Progenitor cell of endocrine pancreas (in vitro differentiated cells): ENCODE results near the gene EDIL3. TPM values are rescaled to one million over a fixed set of nuclear protein-coding genes. Genes with fewer than 3 reads are reported as not detected.

Experiments
- DNase-seq: peaks from one replicate; pipeline ENCODE4 v3.0.0; 2021; ENCODE audit warnings: low spot score; ENCODE audit not compliant: unreplicated experiment
- H3K27ac Mint-ChIP-seq: 2 replicates; pipeline ENCODE4 v1.8.0; 2021; ENCODE audit warnings: mild to moderate bottlenecking, moderate library complexity, mixed read lengths
- H3K27me3 Mint-ChIP-seq: 2 replicates; pipeline ENCODE4 v1.8.0; 2021; ENCODE audit warnings: mixed read lengths
- H3K36me3 Mint-ChIP-seq: 2 replicates; pipeline ENCODE4 v1.8.0; 2022; ENCODE audit warnings: mixed read lengths; ENCODE audit not compliant: insufficient read depth
- H3K4me1 Mint-ChIP-seq: 2 replicates; pipeline ENCODE4 v1.8.0; 2021; ENCODE audit warnings: low read depth, mixed read lengths
- H3K4me3 Mint-ChIP-seq: 2 replicates; pipeline ENCODE4 v1.8.0; 2021; ENCODE audit warnings: low read depth, mild to moderate bottlenecking, moderate library complexity, mixed read lengths
- H3K9me3 Mint-ChIP-seq: 2 replicates; pipeline ENCODE4 v1.8.0; 2021; ENCODE audit warnings: low read depth, mixed read lengths
- total RNA-seq: library from RNA; stranded (reverse); gene quantifications from 2 replicates; pipeline ENCODE4 v1.2.1, GENCODE V29; 2021
- TF ChIP-seq, protein P1 (sequence below): fragments of 200-600 bp; sonication (generic); IDR thresholded peaks from one replicate; pipeline ENCODE4 v1.5.0; 2021; ENCODE audit warnings: antibody characterized with exemption, mild to moderate bottlenecking; ENCODE audit not compliant: unreplicated experiment

The EDIL3 gene
- total RNA-seq, 1 donor from 2014 or later, result 4.8 TPM

- Mint-ChIP-seq H3K36me3 (no peaks in the 10 kb centered on the region), H3K27ac (no peak overlapping the region), H3K4me3 (no peak overlapping the region), H3K27me3 (peaks cover 32% of the 10 kb centered on the region), H3K9me3 (no peaks in the 10 kb centered on the region), H3K4me1 (peaks cover 6% of the 10 kb centered on the region)
- TF ChIP-seq, protein P1, sequence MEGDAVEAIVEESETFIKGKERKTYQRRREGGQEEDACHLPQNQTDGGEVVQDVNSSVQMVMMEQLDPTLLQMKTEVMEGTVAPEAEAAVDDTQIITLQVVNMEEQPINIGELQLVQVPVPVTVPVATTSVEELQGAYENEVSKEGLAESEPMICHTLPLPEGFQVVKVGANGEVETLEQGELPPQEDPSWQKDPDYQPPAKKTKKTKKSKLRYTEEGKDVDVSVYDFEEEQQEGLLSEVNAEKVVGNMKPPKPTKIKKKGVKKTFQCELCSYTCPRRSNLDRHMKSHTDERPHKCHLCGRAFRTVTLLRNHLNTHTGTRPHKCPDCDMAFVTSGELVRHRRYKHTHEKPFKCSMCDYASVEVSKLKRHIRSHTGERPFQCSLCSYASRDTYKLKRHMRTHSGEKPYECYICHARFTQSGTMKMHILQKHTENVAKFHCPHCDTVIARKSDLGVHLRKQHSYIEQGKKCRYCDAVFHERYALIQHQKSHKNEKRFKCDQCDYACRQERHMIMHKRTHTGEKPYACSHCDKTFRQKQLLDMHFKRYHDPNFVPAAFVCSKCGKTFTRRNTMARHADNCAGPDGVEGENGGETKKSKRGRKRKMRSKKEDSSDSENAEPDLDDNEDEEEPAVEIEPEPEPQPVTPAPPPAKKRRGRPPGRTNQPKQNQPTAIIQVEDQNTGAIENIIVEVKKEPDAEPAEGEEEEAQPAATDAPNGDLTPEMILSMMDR, result no peak
- DNase-seq, result no peak
Measured at GRCh38 chr5:84125216-84125615, 259.5 kb downstream of the EDIL3 start.

DNA sequence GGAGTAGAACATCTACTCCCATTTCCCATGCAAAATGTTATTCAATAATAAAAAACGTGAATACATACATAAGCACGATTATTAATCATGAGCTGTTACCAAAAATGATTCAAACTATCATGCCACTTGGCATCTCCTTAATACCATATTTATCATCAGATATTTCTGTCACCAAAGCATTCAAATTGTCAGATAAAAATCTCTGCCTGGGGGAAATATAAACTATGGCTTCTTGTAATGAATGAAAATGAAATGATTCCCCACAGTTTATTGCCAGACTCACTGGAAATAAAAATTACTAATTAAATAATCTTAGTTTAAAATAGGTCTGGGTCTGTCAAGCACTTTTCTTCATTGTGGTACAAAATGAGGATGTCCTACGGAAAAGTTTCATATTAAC is 265.4 kb downstream of the EDIL3 start:
- peaks cover 4% of the 10 kb centered on the region for H3K4me1 Mint-ChIP-seq
- H3K27me3 Mint-ChIP-seq, result peaks cover 9% of the 10 kb centered on the region
- H3K36me3 Mint-ChIP-seq, result no peaks in the 10 kb centered on the region
- DNase-seq, result no peak
- no peak overlapping the region for H3K4me3 Mint-ChIP-seq
- TF ChIP-seq, protein P1, result no peak
- H3K27ac Mint-ChIP-seq, result no peak overlapping the region
- H3K9me3 Mint-ChIP-seq, result no peaks in the 10 kb centered on the region

GRCh38 chr5:84118551-84118950 is 266.1 kb downstream of the EDIL3 start:
- H3K4me3 Mint-ChIP-seq, result no peak overlapping the region
- H3K27me3 Mint-ChIP-seq, result peaks cover 9% of the 10 kb centered on the region
- H3K9me3 Mint-ChIP-seq, result no peaks in the 10 kb centered on the region
- TF ChIP-seq, protein P1, result no peak
- no peak for DNase-seq
- peaks cover 2% of the 10 kb centered on the region for H3K4me1 Mint-ChIP-seq
- no peak overlapping the region for H3K27ac Mint-ChIP-seq
- H3K36me3 Mint-ChIP-seq, result no peaks in the 10 kb centered on the region

- H3K4me3 Mint-ChIP-seq, result no peak overlapping the region
- H3K4me1 Mint-ChIP-seq, result no peaks in the 10 kb centered on the region
- H3K27me3 Mint-ChIP-seq, result no peaks in the 10 kb centered on the region
- TF ChIP-seq, protein P1, result no peak
- H3K9me3 Mint-ChIP-seq, result no peaks in the 10 kb centered on the region
- no peak for DNase-seq
- no peaks in the 10 kb centered on the region for H3K36me3 Mint-ChIP-seq
- H3K27ac Mint-ChIP-seq, result no peak overlapping the region
Measured at GRCh38 chr5:84115727-84116126, 269.0 kb downstream of the EDIL3 start.

DNA sequence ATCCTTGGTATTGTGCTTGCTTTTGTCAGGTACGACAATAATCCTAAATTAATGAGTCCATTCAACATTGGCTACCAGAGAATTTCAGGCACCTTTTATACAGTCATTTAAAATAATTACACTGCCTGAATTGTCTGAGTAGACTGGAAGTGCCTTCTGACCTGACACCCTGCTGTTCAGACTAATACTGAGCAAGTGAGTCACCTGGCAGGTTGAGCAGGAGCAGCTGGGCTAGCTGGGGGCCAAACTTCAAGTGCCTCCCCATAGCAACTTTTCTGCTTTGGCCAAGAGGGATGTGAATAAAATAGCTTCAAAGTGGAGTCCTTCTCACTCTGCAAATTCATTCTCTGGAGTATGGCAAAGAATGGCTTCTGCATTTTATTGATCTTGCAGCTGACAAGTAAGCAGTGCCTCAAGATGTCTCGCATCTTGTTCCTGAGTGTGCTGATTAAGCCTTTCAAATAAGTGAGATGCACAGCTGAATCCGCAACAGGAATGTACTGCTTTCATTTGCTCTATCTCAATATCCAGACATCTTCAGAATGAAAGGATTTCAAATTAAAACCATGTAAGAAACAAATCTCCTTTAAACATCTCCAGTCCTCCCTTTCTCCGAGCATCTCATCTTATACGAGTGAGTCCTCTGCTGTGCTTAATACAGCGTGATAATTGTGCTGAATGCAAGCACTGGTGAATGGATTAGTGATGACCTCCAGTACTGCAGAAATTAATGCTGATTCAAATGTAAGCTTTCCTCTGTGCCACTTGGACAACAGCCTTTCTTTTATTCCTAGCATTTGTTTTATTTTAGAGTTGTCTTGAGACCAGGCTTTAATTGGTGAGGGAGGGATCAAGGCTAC is 271.2 kb downstream of the EDIL3 start:
- TF ChIP-seq, protein P1, result no peak
- Mint-ChIP-seq H3K4me1 (no peaks in the 10 kb centered on the region), H3K27ac (no peak overlapping the region), H3K36me3 (no peaks in the 10 kb centered on the region), H3K9me3 (no peaks in the 10 kb centered on the region), H3K4me3 (no peak overlapping the region), H3K27me3 (no peaks in the 10 kb centered on the region)
- DNase-seq, result no peak
